AG09319 (cell line): Measurements from ENCODE around the gene F8.

Experiments used
- DNase-seq: peaks from one replicate; pipeline ENCODE4 v3.0.0-alpha.2; 2010; ENCODE audit warnings: low read depth; ENCODE audit errors: extremely low read depth
- CTCF ChIP-seq: IDR thresholded peaks from 2 replicates; pipeline ENCODE4 v1.5.1; 2011; ENCODE audit warnings: low read depth, mild to moderate bottlenecking, inconsistent platforms, low read length, moderate library complexity

F8 gene

GRCh38 chrX:154809939-154810665 lies 212.4 kb downstream of the F8 start:
- TF ChIP-seq CTCF, result no peak

GRCh38 chrX:154806837-154807501 lies 215.6 kb downstream of the F8 start:
- no peak for TF ChIP-seq CTCF
- DNase-seq, result no peak

More at GRCh38 chrX:154809939-154810665, 212.4 kb downstream of the F8 start:
- DNase-seq, result no peak

GRCh38 chrX:154805696-154806091 lies 216.8 kb downstream of the F8 start:
- no peak for TF ChIP-seq CTCF
- no peak for DNase-seq

GRCh38 chrX:154804957-154805695 lies 217.4 kb downstream of the F8 start, which contains the start of gene MPP1:
TSS of gene MPP1 (minus strand) at chrX:154805485. CDS start at chrX:154805373, 112 bp downstream.
- no peak for DNase-seq
- TF ChIP-seq CTCF, result no peak

- DNase-seq, result no peak
- no peak for TF ChIP-seq CTCF
These were observed 218.1 kb downstream of the F8 start for GRCh38 chrX:154804261-154804956.

- TF ChIP-seq CTCF, result no peak
- DNase-seq, result no peak
These were observed 219.6 kb downstream of the F8 start for GRCh38 chrX:154802947-154803346.
